BE2C (cell line): ENCODE measurements around the gene DCLK1.
"Not testable (repeated sequence)": the region's sequence is repeated elsewhere in the genome, so short reads cannot be mapped to it uniquely, and the experiment has no call there.

Experiments
- DNase-seq: peaks from one replicate; pipeline ENCODE4 v3.0.0-alpha.2; 2020
- H3K27me3 ChIP-seq: fragments of 250-450 bp; sonication (Bioruptor Pico); 2 replicates; pipeline ENCODE4 v1.5.1; 2020; ENCODE audit warnings: mild to moderate bottlenecking
- H3K36me3 ChIP-seq: fragments of 250-450 bp; sonication (Bioruptor Pico); 2 replicates; pipeline ENCODE4 v1.5.1; 2020; ENCODE audit warnings: mild to moderate bottlenecking
- H3K4me1 ChIP-seq: fragments of 250-450 bp; sonication (Bioruptor Pico); 2 replicates; pipeline ENCODE4 v1.5.1; 2020
- H3K4me3 ChIP-seq: 2 replicates; pipeline ENCODE4 v1.5.1; 2011; ENCODE audit warnings: low read depth, low read length
- H3K9me3 ChIP-seq: fragments of 250-450 bp; sonication (Bioruptor Pico); 2 replicates; pipeline ENCODE4 v1.5.1; 2020
- TF ChIP-seq, protein P1 (sequence below): IDR thresholded peaks from 2 replicates; pipeline ENCODE4 v1.5.1; 2012; ENCODE audit warnings: mild to moderate bottlenecking, low read depth, low read length

Gene DCLK1

GRCh38 chr13:36114233-36114632, 16.9 kb downstream of the DCLK1 start:
- no peaks in the 10 kb centered on the region for H3K9me3 ChIP-seq
- no peaks in the 10 kb centered on the region for H3K27me3 ChIP-seq
- H3K4me1 ChIP-seq, result no peaks in the 10 kb centered on the region
- TF ChIP-seq, protein P1, sequence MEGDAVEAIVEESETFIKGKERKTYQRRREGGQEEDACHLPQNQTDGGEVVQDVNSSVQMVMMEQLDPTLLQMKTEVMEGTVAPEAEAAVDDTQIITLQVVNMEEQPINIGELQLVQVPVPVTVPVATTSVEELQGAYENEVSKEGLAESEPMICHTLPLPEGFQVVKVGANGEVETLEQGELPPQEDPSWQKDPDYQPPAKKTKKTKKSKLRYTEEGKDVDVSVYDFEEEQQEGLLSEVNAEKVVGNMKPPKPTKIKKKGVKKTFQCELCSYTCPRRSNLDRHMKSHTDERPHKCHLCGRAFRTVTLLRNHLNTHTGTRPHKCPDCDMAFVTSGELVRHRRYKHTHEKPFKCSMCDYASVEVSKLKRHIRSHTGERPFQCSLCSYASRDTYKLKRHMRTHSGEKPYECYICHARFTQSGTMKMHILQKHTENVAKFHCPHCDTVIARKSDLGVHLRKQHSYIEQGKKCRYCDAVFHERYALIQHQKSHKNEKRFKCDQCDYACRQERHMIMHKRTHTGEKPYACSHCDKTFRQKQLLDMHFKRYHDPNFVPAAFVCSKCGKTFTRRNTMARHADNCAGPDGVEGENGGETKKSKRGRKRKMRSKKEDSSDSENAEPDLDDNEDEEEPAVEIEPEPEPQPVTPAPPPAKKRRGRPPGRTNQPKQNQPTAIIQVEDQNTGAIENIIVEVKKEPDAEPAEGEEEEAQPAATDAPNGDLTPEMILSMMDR, result no peak
- H3K4me3 ChIP-seq, result no peak overlapping the region
- no peak for DNase-seq
- no peaks in the 10 kb centered on the region for H3K36me3 ChIP-seq

DNA sequence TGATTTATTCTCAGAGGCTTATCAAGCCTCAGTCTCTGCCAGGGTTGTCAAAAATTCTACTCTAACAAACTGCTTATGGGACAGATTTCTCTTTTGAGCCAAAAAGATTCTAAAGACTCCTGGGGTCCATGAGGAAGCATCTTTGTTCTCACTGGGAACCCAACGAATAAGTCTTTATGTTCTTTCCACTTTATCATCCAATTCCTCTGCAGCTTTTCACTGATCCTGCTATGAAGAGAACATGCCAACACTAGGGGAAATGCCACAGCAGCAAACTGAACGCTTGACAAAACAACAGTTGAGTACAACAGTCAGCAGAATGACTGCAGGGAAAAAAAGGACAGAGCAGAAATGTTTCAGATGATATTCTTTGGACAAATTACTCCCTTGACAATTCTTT, 22.2 kb downstream of the DCLK1 start:
- TF ChIP-seq, protein P1, result no peak
- no peak overlapping the region for H3K4me3 ChIP-seq
- no peak for DNase-seq
- no peaks in the 10 kb centered on the region for H3K36me3 ChIP-seq
- no peaks in the 10 kb centered on the region for H3K27me3 ChIP-seq
- H3K4me1 ChIP-seq, result 0 out of 2 replicates have a peak, but pooled peaks cover 3% of the 10 kb centered on the region
- H3K9me3 ChIP-seq, result no peaks in the 10 kb centered on the region

- no peak for DNase-seq
- no peaks in the 10 kb centered on the region for H3K9me3 ChIP-seq
- 0 out of 2 replicates have a peak, but pooled peaks cover 3% of the 10 kb centered on the region for H3K4me1 ChIP-seq
- H3K4me3 ChIP-seq, result no peak overlapping the region
- TF ChIP-seq, protein P1, result no peak
- H3K36me3 ChIP-seq, result no peaks in the 10 kb centered on the region
- H3K27me3 ChIP-seq, result no peaks in the 10 kb centered on the region
Measured at GRCh38 chr13:36108342-36108741, 22.8 kb downstream of the DCLK1 start.

DNA sequence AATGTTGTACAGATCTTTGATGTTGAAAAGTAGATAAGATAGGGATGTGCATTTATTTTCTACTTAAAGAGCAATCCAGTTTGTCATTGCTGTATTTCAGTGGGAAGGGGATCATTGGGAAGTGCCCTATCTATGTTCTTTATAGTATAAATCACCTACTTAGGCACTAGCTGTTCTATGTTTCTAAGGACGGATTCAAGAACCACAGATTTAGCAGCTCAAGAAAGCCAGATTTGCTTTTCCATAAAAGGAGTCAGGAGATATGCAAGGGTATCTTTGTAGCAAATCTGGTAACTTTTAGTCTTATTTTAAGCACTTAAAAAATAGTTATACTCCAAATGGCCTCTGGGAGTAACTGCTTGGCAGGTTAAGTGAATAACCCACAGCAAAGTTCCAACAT, 23.7 kb downstream of the DCLK1 start:
- H3K4me1 ChIP-seq, result 0 out of 2 replicates have a peak, but pooled peaks cover 3% of the 10 kb centered on the region
- TF ChIP-seq, protein P1, result no peak
- no peak overlapping the region for H3K4me3 ChIP-seq
- H3K9me3 ChIP-seq, result no peaks in the 10 kb centered on the region
- H3K27me3 ChIP-seq, result no peaks in the 10 kb centered on the region
- no peak for DNase-seq
- no peaks in the 10 kb centered on the region for H3K36me3 ChIP-seq

GRCh38 chr13:36105726-36106125, 25.5 kb downstream of the DCLK1 start:
- Histone ChIP-seq H3K4me1 (peaks cover 9% of the 10 kb centered on the region; the same call in 1 of the 2 replicates), H3K27me3 (no peaks in the 10 kb centered on the region), H3K36me3 (no peaks in the 10 kb centered on the region), H3K4me3 (no peak overlapping the region), H3K9me3 (no peaks in the 10 kb centered on the region)
- TF ChIP-seq, protein P1, result no peak
- no peak for DNase-seq

GRCh38 chr13:36102721-36103120, 28.5 kb downstream of the DCLK1 start:
- TF ChIP-seq, protein P1, result no peak
- DNase-seq, result no peak
- Histone ChIP-seq H3K9me3 (no peaks in the 10 kb centered on the region), H3K4me3 (no peak overlapping the region), H3K27me3 (no peaks in the 10 kb centered on the region), H3K4me1 (peaks cover 9% of the 10 kb centered on the region; the same call in 1 of the 2 replicates), H3K36me3 (no peaks in the 10 kb centered on the region)

- not testable (repeated sequence) for H3K36me3 ChIP-seq, H3K27me3 ChIP-seq, H3K4me3 ChIP-seq, H3K4me1 ChIP-seq, H3K9me3 ChIP-seq, DNase-seq
Measured at GRCh38 chr13:36101907-36102306, 29.3 kb downstream of the DCLK1 start.
